HAP-1 (cell line): ENCODE results near the gene ABCF2.

Source experiments
- DNase-seq, 2 experiments: peaks; one replicate each; pipeline ENCODE4 v3.0.0-alpha.2; 2016 to 2020; ENCODE audit warnings: low spot score in 2 of 2
- H3K27me3 ChIP-seq: fragments of 250-450 bp; sonication (Bioruptor Pico); 2 replicates; pipeline ENCODE4 v1.5.1; 2020; ENCODE audit warnings: low read depth, mild to moderate bottlenecking, moderate library complexity
- H3K36me3 ChIP-seq: fragments of 250-450 bp; sonication (Bioruptor Pico); replicated peaks from 2 replicates; pipeline ENCODE4 v1.5.1; 2020; ENCODE audit warnings: mild to moderate bottlenecking
- H3K4me1 ChIP-seq: fragments of 250-450 bp; sonication (Bioruptor Pico); 2 replicates; pipeline ENCODE4 v1.5.1; 2020; ENCODE audit warnings: mild to moderate bottlenecking
- H3K4me3 ChIP-seq: fragments of 250-450 bp; sonication (Bioruptor Pico); 2 replicates; pipeline ENCODE4 v1.5.1; 2020; ENCODE audit warnings: mild to moderate bottlenecking, moderate library complexity
- H3K9me3 ChIP-seq: fragments of 250-450 bp; sonication (Bioruptor Pico); 2 replicates; pipeline ENCODE4 v1.5.1; 2020; ENCODE audit warnings: mild to moderate bottlenecking, moderate library complexity
- in situ Hi-C: fragments of 300-500 bp; cut with MboI; formaldehyde crosslinking; loops from 3 replicates; pipeline ENCODE4 v1.14.3; 2020; ENCODE audit warnings: low sequenced_read_pairs, inconsistent platforms, mixed read lengths

The ABCF2 gene

DNA sequence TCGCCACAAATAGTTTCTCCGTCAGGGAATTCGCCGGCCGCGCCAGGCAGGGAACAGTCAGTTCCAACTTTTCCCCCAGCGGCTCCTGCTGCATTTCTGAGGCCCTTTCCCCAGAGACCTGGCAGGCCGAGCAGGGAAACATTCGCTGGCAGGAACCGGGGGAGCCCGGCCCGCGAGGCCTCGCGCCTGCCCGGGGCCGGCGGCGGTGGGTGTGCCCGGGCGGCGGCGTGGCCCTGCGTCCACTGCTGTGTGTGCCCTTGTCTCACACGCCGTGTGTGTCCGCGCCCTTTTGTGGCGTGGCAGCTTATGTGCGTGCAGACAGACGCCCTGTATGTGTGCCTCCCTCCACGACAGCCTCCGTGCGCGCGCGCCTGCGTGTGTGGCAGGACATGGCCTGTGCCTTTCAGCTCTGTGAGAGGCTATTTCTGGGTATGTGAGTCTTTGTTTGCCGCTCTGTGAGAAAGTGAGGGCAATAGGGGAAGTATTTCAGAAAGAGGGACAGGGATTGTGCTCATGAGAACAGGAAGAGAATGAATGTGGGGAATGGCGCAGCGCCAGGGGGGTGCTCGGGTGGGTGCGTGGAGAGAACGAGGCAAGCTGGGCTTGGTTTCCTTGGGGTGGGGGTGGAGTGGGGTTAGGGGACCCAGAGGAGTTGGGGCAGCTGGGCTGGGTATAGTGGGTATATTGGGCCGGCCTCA is 22.2 kb upstream of the ABCF2 start:
- Histone ChIP-seq H3K4me1 (peaks cover 52% of the 10 kb centered on the region), H3K9me3 (no peaks in the 10 kb centered on the region; the same call in 1 of the 2 replicates), H3K36me3 (no peaks in the 10 kb centered on the region), H3K4me3 (peak overlapping the region; percentile 46), H3K27me3 (no peaks in the 10 kb centered on the region)
- peak; percentile 32 to 63 for DNase-seq
- in situ Hi-C loops = no loop called here

DNA sequence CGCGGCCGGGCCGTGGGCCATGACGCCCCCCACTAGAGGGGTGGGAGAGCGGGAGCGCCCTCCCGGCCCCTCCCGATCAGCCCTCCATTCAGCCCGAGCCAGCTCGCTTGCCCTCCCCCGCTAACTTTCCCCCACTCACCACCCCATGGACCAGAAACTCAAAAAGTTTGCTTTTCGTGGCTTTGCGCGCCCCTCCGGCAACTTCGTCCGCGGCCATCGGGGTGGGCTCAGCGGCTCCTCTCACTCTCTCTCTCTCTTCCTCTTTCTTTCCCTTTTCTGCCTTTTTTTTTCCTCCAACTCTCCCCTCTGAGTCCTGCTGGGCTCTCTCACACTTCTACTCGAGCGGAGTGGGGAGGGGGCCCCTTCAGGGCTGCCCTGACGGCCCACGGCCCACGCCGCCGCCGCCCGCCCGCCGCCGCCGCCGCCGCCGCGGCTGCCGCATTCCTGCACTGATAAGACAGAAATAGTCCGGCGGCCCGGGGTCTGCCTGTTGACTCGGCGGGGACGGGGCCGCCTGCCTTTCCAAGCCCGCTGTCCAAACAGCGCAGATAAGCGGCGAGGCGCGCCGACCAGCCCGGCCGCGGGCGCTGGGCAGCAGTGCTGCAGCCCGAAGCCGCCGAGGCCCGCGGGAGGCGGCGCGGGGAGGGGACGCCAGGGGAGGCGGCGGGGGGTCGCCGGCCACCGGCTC is 21.5 kb upstream of the ABCF2 start, which contains the start of gene SMARCD3:
TSS of gene SMARCD3 (minus strand) at position 349 of the 688 bp plus-strand sequence. CDS start at position 217, 132 bp downstream.
- H3K4me1 ChIP-seq = peaks cover 58% of the 10 kb centered on the region
- H3K27me3 ChIP-seq = no peaks in the 10 kb centered on the region
- H3K36me3 ChIP-seq = no peaks in the 10 kb centered on the region
- in situ Hi-C loops = no loop called here
- no peaks in the 10 kb centered on the region; the same call in 1 of the 2 replicates for H3K9me3 ChIP-seq
- H3K4me3 ChIP-seq = peak within 1 kb of the TSS; percentile 46
- DNase-seq = peak; percentile 34 to 79

DNA sequence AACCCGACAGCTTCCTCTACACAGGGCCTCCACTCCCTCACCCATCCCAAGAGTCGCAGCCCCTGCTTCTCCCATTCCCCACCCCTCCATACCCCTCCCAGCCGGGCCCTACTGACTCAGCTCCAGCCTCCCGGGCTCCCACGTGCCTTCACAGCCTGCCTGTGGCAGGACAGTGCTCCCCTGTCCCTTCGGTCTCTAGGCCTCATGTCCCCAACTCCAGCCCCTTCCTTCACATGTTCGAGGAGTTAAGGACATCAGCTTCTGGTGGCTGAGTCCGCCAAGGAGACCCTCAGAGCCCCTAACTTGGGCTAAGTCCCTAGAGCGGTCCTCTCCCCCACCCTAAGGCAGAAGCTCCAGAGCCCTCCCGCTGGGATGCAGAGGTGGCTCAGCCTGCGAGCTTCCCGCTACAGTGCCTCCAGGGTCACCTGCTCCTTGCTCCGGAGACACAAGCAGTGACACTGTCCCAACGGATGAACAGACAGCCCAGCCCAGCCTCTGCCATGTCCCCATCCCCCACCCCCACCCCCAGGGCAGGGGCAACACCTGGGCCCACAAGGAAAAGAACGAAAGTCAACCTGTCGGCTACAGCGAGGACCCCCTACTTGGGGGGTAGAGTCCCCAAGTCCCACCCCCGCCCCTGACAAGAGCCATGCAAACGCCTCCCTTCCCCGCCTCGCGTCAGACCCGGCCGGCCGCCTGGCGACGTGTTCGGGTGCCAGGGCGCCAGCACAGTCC is 20.8 kb upstream of the ABCF2 start:
- Histone ChIP-seq H3K4me3 (peak overlapping the region; percentile 46), H3K4me1 (peaks cover 57% of the 10 kb centered on the region), H3K27me3 (no peaks in the 10 kb centered on the region), H3K9me3 (no peaks in the 10 kb centered on the region; the same call in 1 of the 2 replicates), H3K36me3 (no peaks in the 10 kb centered on the region)
- peak; percentile 28 to 59 for DNase-seq
- in situ Hi-C loops = no loop called here

DNA sequence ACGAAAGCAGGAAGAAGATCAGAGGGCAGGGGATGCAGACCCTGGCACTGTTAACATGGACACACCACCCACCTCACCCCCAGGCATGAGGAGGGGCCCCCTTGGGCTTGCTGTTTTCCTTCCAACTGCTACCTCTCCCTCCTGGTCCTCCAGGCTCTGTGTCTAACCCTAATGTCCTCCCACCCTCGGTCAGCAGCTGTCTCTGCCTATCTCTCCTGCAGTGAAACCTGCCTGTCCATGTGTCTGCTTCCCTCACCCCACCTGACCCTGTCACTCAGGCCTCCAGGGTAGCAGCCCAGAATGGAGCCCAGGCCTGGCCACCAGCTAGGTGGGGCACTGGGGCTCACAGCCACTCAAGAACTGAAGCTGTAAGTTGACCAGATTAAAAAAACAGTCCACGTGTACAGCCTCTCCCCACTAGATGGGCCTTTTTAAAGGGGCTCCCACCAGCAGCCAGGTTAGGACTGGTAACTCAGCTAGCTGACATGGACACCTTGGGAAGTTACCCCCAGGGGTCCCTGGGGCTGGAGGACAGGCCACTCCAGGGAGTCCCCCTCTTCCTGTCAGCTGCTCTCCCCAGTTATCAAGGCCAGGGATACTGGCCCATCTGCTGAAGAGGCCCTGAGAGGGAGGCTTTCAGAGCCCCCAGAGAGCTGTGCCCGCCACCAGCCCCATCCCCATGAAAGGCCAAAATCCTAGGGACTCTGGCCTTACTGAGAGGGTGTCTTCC is 20.0 kb upstream of the ABCF2 start:
- peaks cover 49% of the 10 kb centered on the region for H3K4me1 ChIP-seq
- no peaks in the 10 kb centered on the region; the same call in 1 of the 2 replicates for H3K36me3 ChIP-seq
- in situ Hi-C loops = no loop called here
- no peaks in the 10 kb centered on the region for H3K27me3 ChIP-seq
- no peak for DNase-seq
- peak overlapping the region; percentile 46 for H3K4me3 ChIP-seq
- H3K9me3 ChIP-seq = no peaks in the 10 kb centered on the region; the same call in 1 of the 2 replicates

DNA sequence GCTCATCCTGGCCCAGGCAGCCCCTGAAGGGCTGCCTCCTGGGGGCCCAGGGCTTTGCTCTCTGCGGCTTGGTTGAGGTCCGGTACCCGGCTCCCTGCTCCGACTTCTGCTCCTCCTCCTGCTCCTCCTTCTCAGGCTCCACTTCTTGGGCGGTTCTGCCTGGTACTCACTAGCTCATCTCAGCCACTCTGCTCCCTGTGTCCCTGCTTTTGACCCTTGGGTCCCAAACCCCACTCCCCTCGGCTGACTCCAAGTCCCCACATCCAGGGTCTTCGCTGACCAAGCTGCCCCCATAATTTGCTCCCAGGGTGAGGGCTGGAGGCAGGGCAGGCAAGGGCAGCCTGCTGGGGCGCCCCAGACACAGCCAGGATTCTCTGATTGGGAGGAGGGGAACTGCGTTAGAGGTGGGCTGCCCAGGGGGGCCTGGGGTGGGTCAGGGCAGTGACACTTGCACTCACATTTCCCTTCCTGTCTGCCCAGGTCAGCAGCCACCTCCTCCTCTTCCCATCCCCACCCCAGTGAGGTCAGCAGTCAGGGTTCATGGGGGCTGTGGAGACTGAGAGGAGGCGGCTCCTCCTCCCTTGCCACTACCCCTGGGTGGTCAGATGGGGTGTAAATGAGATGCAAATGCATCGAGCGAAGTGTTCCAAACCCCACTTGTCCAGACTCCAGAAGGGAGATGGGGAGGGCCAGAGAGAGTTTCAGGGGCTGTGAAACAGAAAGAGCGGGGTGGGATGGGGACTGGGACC is 19.3 kb upstream of the ABCF2 start:
- in situ Hi-C loops = no loop called here
- Histone ChIP-seq H3K4me3 (peak overlapping the region; percentile 28; the same call in 1 of the 2 replicates), H3K4me1 (peaks cover 45% of the 10 kb centered on the region), H3K9me3 (no peaks in the 10 kb centered on the region), H3K36me3 (peaks cover 7% of the 10 kb centered on the region), H3K27me3 (no peaks in the 10 kb centered on the region)
- DNase-seq = no peak

DNA sequence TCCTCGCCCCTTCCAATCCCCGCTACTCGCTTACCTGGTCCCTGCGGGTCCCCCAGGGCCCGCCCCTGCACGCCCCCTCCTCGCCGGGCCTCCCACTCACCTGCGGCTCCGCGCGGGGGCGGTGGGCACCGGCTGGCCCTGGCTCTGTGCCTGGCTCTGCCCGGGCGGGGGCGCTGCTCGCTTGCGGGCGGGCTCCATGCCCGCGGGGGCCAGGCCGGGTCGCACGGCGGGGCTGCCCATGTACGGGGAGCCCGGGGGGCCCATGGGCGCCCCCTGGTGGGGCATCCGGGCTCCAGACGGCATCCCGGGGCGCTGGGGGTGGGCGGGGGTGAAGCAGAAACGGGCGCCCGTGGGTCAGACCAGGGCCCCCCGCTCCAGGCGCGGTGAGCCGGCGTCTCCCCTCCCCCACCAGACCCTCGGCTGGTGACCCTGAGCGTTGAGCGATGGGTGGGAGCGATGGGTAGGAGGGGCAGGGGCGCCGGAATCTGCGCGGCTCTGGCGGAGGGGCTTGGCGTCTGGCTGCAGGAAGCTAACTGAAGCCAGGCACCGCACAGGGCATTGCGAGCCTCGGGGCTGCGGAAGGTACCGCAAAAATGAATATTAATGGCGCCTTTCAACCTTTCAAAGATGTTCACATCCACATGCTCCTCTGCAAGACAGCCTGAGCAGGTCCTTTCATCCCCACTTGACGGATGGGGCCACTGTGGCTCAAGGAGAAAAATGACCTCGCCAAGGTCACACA is 18.5 kb upstream of the ABCF2 start:
- Histone ChIP-seq H3K4me3 (peak overlapping the region; percentile 28), H3K27me3 (no peaks in the 10 kb centered on the region), H3K36me3 (peaks cover 14% of the 10 kb centered on the region), H3K4me1 (peaks cover 41% of the 10 kb centered on the region), H3K9me3 (no peaks in the 10 kb centered on the region)
- DNase-seq = peak; percentile 14 to 77
- in situ Hi-C loops = no loop called here

DNA sequence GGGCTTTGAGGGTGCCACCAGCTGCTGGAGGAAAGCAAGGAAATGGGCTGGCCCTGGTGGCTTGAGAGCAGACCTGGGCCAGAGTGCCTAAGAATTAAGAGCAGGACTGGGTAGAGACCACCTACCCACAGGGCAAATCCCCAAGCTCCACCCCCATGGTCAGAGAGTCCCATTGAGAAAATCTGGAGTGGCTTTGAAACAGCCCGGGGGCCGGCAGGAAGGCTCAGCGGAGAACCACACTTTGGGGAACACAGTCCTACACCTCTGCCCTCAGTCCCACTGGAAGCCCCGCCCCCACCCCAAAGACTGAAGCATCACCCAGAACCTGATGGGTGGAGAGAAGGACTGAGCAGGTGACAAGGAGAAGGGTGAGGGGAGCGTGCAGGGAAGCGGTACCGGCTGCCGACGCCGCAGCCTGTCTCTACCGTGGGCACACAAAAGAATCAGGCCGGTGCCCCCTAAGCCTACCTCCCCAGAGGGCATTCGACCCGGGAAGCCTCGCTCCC is 17.9 kb upstream of the ABCF2 start:
- no peaks in the 10 kb centered on the region for H3K9me3 ChIP-seq
- peaks cover 39% of the 10 kb centered on the region for H3K4me1 ChIP-seq
- peak overlapping the region; percentile 28 for H3K4me3 ChIP-seq
- H3K27me3 ChIP-seq = no peaks in the 10 kb centered on the region
- in situ Hi-C loops = no loop called here
- peak in 1 of 2 experiments; percentile 39 for DNase-seq
- H3K36me3 ChIP-seq = peaks cover 17% of the 10 kb centered on the region

DNA sequence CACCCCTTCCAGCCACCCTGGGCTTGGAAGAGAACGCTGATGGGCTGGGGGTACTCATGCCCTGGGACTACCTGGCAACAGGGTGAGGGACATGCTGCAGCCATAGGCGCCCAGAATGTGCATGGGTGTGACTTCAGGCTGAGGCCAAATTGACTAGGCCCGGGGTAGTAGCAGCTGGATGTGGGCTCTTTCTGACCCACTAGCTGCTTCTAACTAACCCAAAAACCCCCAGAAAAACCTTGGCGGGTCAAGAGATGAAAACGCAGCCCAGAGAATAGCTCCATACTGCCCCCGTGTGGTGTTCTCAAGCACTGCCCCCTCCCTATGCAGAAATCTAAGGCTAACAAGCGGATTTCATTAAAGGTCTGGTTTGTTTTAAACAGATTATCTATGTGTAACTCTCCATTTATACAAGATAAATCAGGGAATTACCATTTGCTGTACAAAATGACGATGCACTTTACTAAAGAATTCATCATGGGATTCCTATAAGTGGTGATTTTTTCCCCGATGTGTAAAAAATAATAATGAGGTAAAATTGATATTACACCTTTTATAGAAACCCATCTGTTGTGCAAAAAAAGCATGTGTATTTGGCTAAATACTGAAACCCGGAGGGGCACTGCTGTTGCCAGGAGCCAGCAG is 17.3 kb upstream of the ABCF2 start:
- in situ Hi-C loops = no loop called here
- H3K4me3 ChIP-seq = no peak overlapping the region
- peak; percentile 34 to 76 for DNase-seq

DNA sequence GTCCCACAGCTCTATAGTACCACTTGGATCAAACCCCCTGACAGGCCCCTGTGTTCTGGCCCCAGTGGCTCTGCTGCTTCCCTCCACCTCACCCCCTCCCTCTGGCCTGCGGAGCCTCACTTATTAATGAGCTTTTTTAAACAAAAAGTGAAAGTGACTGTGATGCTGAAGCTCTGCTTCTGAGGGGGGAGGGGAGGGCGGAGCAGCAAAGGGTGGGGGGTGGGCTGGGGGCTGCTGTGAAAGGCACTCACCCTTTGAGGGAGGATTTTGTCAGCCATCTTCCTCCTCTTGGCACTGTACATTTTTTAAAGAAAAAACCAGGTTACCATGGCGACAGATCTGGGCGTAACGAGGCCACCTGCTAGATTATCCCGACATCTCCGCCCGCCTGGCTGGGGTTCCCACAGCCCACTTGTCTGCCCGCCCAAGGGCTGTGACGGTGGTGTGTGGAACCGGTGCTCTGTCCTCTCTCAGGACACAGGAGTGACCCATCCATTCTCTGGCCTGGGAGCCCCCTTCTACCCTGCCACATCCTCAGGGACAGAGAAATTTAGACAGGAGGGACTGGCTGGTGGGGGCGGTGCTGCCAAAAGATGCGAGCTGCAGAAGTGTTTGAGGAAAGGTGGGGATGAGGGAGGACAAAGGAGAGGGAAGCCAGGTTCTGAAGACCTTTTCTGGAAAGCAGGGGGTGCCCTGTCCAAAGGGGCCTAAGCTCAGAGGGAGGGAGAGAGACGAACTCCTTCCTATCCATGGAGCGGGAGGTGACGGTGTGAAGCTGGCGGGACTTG is 16.6 kb upstream of the ABCF2 start:
- H3K9me3 ChIP-seq = no peaks in the 10 kb centered on the region
- no peaks in the 10 kb centered on the region for H3K27me3 ChIP-seq
- no peak overlapping the region for H3K4me3 ChIP-seq
- peak in 1 of 2 experiments; percentile 58 for DNase-seq
- peaks cover 30% of the 10 kb centered on the region for H3K4me1 ChIP-seq
- peaks cover 26% of the 10 kb centered on the region for H3K36me3 ChIP-seq
- in situ Hi-C loops = no loop called here

More for the DNA sequence above, 17.3 kb upstream of the ABCF2 start:
- Histone ChIP-seq H3K36me3 (peaks cover 21% of the 10 kb centered on the region), H3K4me1 (peaks cover 35% of the 10 kb centered on the region), H3K9me3 (no peaks in the 10 kb centered on the region), H3K27me3 (no peaks in the 10 kb centered on the region)

DNA sequence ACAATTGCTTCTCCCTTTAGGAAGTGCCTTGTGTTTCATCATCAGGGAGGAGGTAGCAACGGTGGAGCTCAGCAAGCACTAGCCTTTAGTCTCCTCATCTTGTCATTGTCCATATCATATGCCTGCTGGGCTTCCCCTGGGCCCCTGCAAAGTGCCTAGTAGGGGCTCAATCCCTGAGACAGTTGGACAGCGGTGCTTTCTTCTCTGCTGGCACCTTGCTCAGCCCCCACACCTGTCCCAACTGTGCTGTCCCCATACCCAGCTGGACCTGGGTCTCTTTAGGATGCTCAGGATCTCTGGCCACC is 16.0 kb upstream of the ABCF2 start:
- Histone ChIP-seq H3K4me3 (no peak overlapping the region), H3K9me3 (no peaks in the 10 kb centered on the region), H3K27me3 (no peaks in the 10 kb centered on the region), H3K4me1 (peaks cover 30% of the 10 kb centered on the region), H3K36me3 (peaks cover 32% of the 10 kb centered on the region)
- DNase-seq = no peak
- in situ Hi-C loops = no loop called here
